Esophagus (tissue), 2 donors: Measurements from ENCODE around the gene IGF1R. TPM values are rescaled to one million over a fixed set of nuclear protein-coding genes. Genes with fewer than 3 reads are reported as not detected.
A peak's percentile ranks its signal among the peaks of the same experiment; 100 is the strongest.

ENCODE experiments used
- H3K27ac ChIP-seq, 2 donors: one replicate each; pipeline ENCODE4 v1.5.1; 2013; ENCODE audit warnings: low read depth in 2 of 2, mild to moderate bottlenecking in 2 of 2, inconsistent platforms in 1 of 2, low read length in 1 of 2, moderate library complexity in 1 of 2
- H3K27me3 ChIP-seq, 2 donors: one replicate each; pipeline ENCODE4 v1.6.1; 2013; ENCODE audit warnings: low read length in 2 of 2, control low read depth in 1 of 2, mild to moderate bottlenecking in 1 of 2; ENCODE audit not compliant: insufficient read depth in 2 of 2, control insufficient read depth in 1 of 2
- H3K36me3 ChIP-seq, 2 donors: one replicate each; pipeline ENCODE4 v1.6.1; 2013; ENCODE audit warnings: low read length in 1 of 2; ENCODE audit not compliant: control insufficient read depth in 2 of 2, insufficient read depth in 2 of 2
- H3K4me1 ChIP-seq, 2 donors: one replicate each; pipeline ENCODE4 v1.6.1; 2013; ENCODE audit warnings: low read length in 1 of 2; ENCODE audit not compliant: control insufficient read depth in 2 of 2, insufficient read depth in 2 of 2
- H3K4me3 ChIP-seq, 2 donors: one replicate each; pipeline ENCODE4 v1.5.1; 2013; ENCODE audit warnings: low read length in 2 of 2, mild to moderate bottlenecking in 2 of 2, low read depth in 1 of 2, moderate library complexity in 1 of 2
- H3K9me3 ChIP-seq, 2 donors: one replicate each; pipeline ENCODE4 v1.6.1; 2013; ENCODE audit warnings: mild to moderate bottlenecking in 2 of 2, low read depth in 1 of 2, low read length in 1 of 2, moderate library complexity in 1 of 2; ENCODE audit not compliant: control insufficient read depth in 2 of 2, insufficient read depth in 1 of 2
- WGBS, 2 donors: extraction: QIAGEN DNeasy Blood & Tissue Kit; methylation state at CpG; one replicate each; pipeline ENCODE4 v1.1.7; 2013; 5-methylcytosine and 5-hydroxymethylcytosine counted together
- polyA plus RNA-seq, 2 donors: library from polyadenylated mRNA; stranded (reverse); fragments of 200-250 nt; gene quantifications; one replicate each; pipeline ENCODE4 v1.2.3, GENCODE V29; 2013
- donor health status: healthy with polysubstance abuse.
- donor health status: Bipolar disorder and iron deficiency.

Gene IGF1R
- polyA plus RNA-seq, 2 donors: 4.1 to 4.4 TPM

- H3K27ac ChIP-seq: peak overlapping the region; percentile 81 to 96
- WGBS, 2 donors: 71 to 75% methylated on average over 13 of the region's 13 CpGs
- H3K9me3 ChIP-seq: no peaks in the 10 kb centered on the region
- H3K36me3 ChIP-seq: no peaks in the 10 kb centered on the region
- H3K4me1 ChIP-seq: peaks cover 4 to 11% of the 10 kb centered on the region in 2 donors
- H3K4me3 ChIP-seq: no peak overlapping the region
- H3K27me3 ChIP-seq: no peaks in the 10 kb centered on the region
These were observed 79.9 kb downstream of the IGF1R start for GRCh38 chr15:98728082-98728810.

- Histone ChIP-seq H3K9me3 (no peaks in the 10 kb centered on the region), H3K36me3 (no peaks in the 10 kb centered on the region), H3K27ac (peak overlapping the region; percentile 81 to 96), H3K27me3 (no peaks in the 10 kb centered on the region), H3K4me1 (peaks cover 4 to 11% of the 10 kb centered on the region in 2 donors), H3K4me3 (no peak overlapping the region)
- 28 to 32% methylated on average over 2 of the region's 2 CpGs for WGBS, 2 donors
These were observed 80.4 kb downstream of the IGF1R start for GRCh38 chr15:98728811-98729160.

- Histone ChIP-seq H3K36me3 (no peaks in the 10 kb centered on the region), H3K9me3 (no peaks in the 10 kb centered on the region), H3K27ac (peak overlapping the region in 1 of 2 donors; percentile 47), H3K4me1 (peaks cover 6 to 11% of the 10 kb centered on the region in 2 donors), H3K27me3 (no peaks in the 10 kb centered on the region), H3K4me3 (no peak overlapping the region)
- 73 to 74% methylated on average over 3 of the region's 3 CpGs for WGBS, 2 donors
These were observed 81.2 kb downstream of the IGF1R start for GRCh38 chr15:98729446-98730042.

- no peaks in the 10 kb centered on the region for H3K27me3 ChIP-seq
- 84 to 85% methylated on average over 13 of the region's 13 CpGs for WGBS, 2 donors
- H3K4me1 ChIP-seq: peaks cover 11 to 13% of the 10 kb centered on the region in 2 donors
- no peaks in the 10 kb centered on the region for H3K9me3 ChIP-seq
- peak overlapping the region in 1 of 2 donors; percentile 8 for H3K27ac ChIP-seq
- H3K36me3 ChIP-seq: no peaks in the 10 kb centered on the region
- H3K4me3 ChIP-seq: no peak overlapping the region
These were observed 82.7 kb downstream of the IGF1R start for GRCh38 chr15:98730860-98731711.

- 88 to 92% methylated on average over 9 of the region's 9 CpGs for WGBS, 2 donors
- H3K4me1 ChIP-seq: peaks cover 11 to 13% of the 10 kb centered on the region in 2 donors
These were observed 83.5 kb downstream of the IGF1R start for GRCh38 chr15:98731712-98732450.

GRCh38 chr15:98733098-98733497 lies 84.8 kb downstream of the IGF1R start:
- peaks cover 11 to 15% of the 10 kb centered on the region in 2 donors for H3K4me1 ChIP-seq

More at GRCh38 chr15:98731712-98732450, 83.5 kb downstream of the IGF1R start:
- H3K36me3 ChIP-seq: no peaks in the 10 kb centered on the region
- peak overlapping the region in 1 of 2 donors; percentile 8 for H3K27ac ChIP-seq
- no peaks in the 10 kb centered on the region for H3K27me3 ChIP-seq
- H3K4me3 ChIP-seq: no peak overlapping the region
- H3K9me3 ChIP-seq: no peaks in the 10 kb centered on the region

GRCh38 chr15:98734466-98735199 lies 86.3 kb downstream of the IGF1R start:
- peaks cover 10% of the 10 kb centered on the region in 2 donors for H3K4me1 ChIP-seq
- no peaks in the 10 kb centered on the region for H3K27me3 ChIP-seq
- H3K27ac ChIP-seq: no peak overlapping the region
- H3K4me3 ChIP-seq: no peak overlapping the region
- 61 to 65% methylated on average over 8 of the region's 8 CpGs for WGBS, 2 donors
- no peaks in the 10 kb centered on the region for H3K36me3 ChIP-seq
- no peaks in the 10 kb centered on the region for H3K9me3 ChIP-seq

More at GRCh38 chr15:98733098-98733497, 84.8 kb downstream of the IGF1R start:
- no peak overlapping the region for H3K27ac ChIP-seq
- no peaks in the 10 kb centered on the region for H3K36me3 ChIP-seq
- 96% methylated on average over 5 of the region's 5 CpGs for WGBS, 2 donors
- H3K27me3 ChIP-seq: no peaks in the 10 kb centered on the region
- H3K4me3 ChIP-seq: no peak overlapping the region
- H3K9me3 ChIP-seq: no peaks in the 10 kb centered on the region

GRCh38 chr15:98735304-98735703 lies 87.0 kb downstream of the IGF1R start:
- peaks cover 10 to 13% of the 10 kb centered on the region in 2 donors for H3K4me1 ChIP-seq
- no peaks in the 10 kb centered on the region for H3K9me3 ChIP-seq
- peak overlapping the region in 1 of 2 donors; percentile 15 for H3K27ac ChIP-seq
- no peaks in the 10 kb centered on the region for H3K36me3 ChIP-seq
- H3K27me3 ChIP-seq: no peaks in the 10 kb centered on the region
- 93% methylated on average over 4 of the region's 4 CpGs for WGBS, 2 donors
- H3K4me3 ChIP-seq: no peak overlapping the region
